ENCODE results near the gene NR3C2. TPM values are rescaled to one million over a fixed set of nuclear protein-coding genes. Genes with fewer than 3 reads are reported as not detected.

Gene NR3C2
- total and polyA plus RNA-seq, 2 of the 4 experiments (the other 2 are of a cell fraction): 1.1 to 2.3 TPM

GRCh38 chr4:148266921-148267320 lies 175.3 kb downstream of the NR3C2 start:
- intact Hi-C loops (cut with micrococcal nuclease) (no loop called here), in situ Hi-C loops (cut with MboI; ENCODE audit: low sequenced_read_pairs) (no loop called here), dilution Hi-C loops (cut with HindIII; ENCODE audit: low sequenced_read_pairs, unreplicated experiment) (no loop called here)
- no peak for DNase-seq
- Histone ChIP-seq H3K4me2 (ENCODE audit: low read depth, low read length) (no peak overlapping the region), H2AK9ac (replicated peaks; ENCODE audit: low read depth, low read length, poor library complexity) (no peak overlapping the region), H3K14ac (replicated peaks; ENCODE audit: low read depth, low read length) (no peak overlapping the region), H3K4ac (ENCODE audit: low read depth, low read length) (no peak overlapping the region), H3K9me3 (ENCODE audit: control insufficient read depth, insufficient read depth, low read length) (no peaks in the 10 kb centered on the region), H3K9ac (ENCODE audit: low read depth, low read length) (no peak overlapping the region), H3K27me3 (ENCODE audit: control insufficient read depth, insufficient read depth, low read length) (no peaks in the 10 kb centered on the region), H3K79me1 (ENCODE audit: low read depth in 1 of 2, low read length in 2 of 2) (no peaks in the 10 kb centered on the region), H2BK5ac (ENCODE audit: low read depth, low read length, poor library complexity, severe bottlenecking) (no peak overlapping the region), H3K18ac (ENCODE audit: low read depth, low read length) (no peak overlapping the region), H3K4me3 (ENCODE audit: insufficient read depth, low read depth, low read length) (no peak overlapping the region), H4K91ac (ENCODE audit: insufficient read depth, low read depth, low read length) (no peak overlapping the region), H2BK120ac (ENCODE audit: low read depth, low read length) (no peak overlapping the region), H2AK5ac (ENCODE audit: low read depth, low read length) (no peak overlapping the region), H3K27ac (ENCODE audit: insufficient read depth, low read length) (no peak overlapping the region), H3K4me1 (ENCODE audit: control insufficient read depth, insufficient read depth, low read length) (no peaks in the 10 kb centered on the region), H3K9me1 (ENCODE audit: insufficient read depth, low read length) (no peaks in the 10 kb centered on the region), H4K5ac (ENCODE audit: low read depth, low read length) (no peak overlapping the region), H2BK15ac (ENCODE audit: low read depth, low read length) (no peak overlapping the region), H2BK20ac (ENCODE audit: low read depth, low read length) (no peak overlapping the region), H4K8ac (ENCODE audit: low read depth in 2 of 2, low read length in 2 of 2) (no peak overlapping the region), H3K23ac (ENCODE audit: low read depth, low read length) (no peak overlapping the region), H3K56ac (ENCODE audit: extremely low read depth, insufficient read depth, low read length) (no peak overlapping the region), H4K20me1 (ENCODE audit: insufficient read depth, low read length) (no peaks in the 10 kb centered on the region), H3K36me3 (ENCODE audit: control insufficient read depth, insufficient read depth, low read length) (no peaks in the 10 kb centered on the region), H2AFZ (replicated peaks; ENCODE audit: low read length, poor library complexity) (no peak overlapping the region)
- POLR2A ChIA-PET (ENCODE audit: unreplicated experiment): no interaction called here
- WGBS, 2 experiments (ENCODE audit: extremely low coverage in 2 of 2, insufficient read length in 1 of 2): no CpG with 5 or more reads among the region's 2 CpGs
- BruUV-seq (replicated peaks): no TSS peak
- CTCF ChIA-PET: no interaction called here
- TF ChIP-seq POLR2A (IDR thresholded peaks at IDR 0.05; ENCODE audit: low read depth, low read length): no peak
- ATAC-seq (ENCODE audit: low read depth): no peak

All from IMR-90 (cell line).